HG03097 (cell line): Measurements from ENCODE around the gene INTS3.
A peak's percentile ranks its signal among the peaks of the same experiment; 100 is the strongest.
"Not testable (repeated sequence)": the region's sequence is repeated elsewhere in the genome, so short reads cannot be mapped to it uniquely, and the experiment has no call there.

Experiments
- ATAC-seq: cut with Tn5 transposase; IDR thresholded peaks from one replicate; pipeline ENCODE4 v1.9.1; 2021; ENCODE audit not compliant: unreplicated experiment, low FRiP score

Gene INTS3

GRCh38 chr1:153775458-153776327, 47.8 kb downstream of the INTS3 start:
- ATAC-seq = peak; percentile 43

GRCh38 chr1:153776352-153776751, 48.5 kb downstream of the INTS3 start:
- no peak for ATAC-seq

- ATAC-seq = no peak
Observed at GRCh38 chr1:153776845-153777370, 49.1 kb downstream of the INTS3 start.

- ATAC-seq = no peak
Observed at GRCh38 chr1:153777648-153778047, 49.8 kb downstream of the INTS3 start.

GRCh38 chr1:153778051-153778823, 50.4 kb downstream of the INTS3 start:
- ATAC-seq = no peak

GRCh38 chr1:153778824-153779519, 51.1 kb downstream of the INTS3 start:
- no peak for ATAC-seq

GRCh38 chr1:153779781-153780541, 52.1 kb downstream of the INTS3 start:
- no peak for ATAC-seq

- ATAC-seq = no peak
Observed at GRCh38 chr1:153780551-153780950, 52.7 kb downstream of the INTS3 start.

- not testable (repeated sequence) for ATAC-seq
Observed at GRCh38 chr1:153782648-153783047, 54.8 kb downstream of the INTS3 start.

- peak; percentile 90 for ATAC-seq
Observed at GRCh38 chr1:153783233-153784190, 55.7 kb downstream of the INTS3 start.

- no peak for ATAC-seq
Observed at GRCh38 chr1:153786038-153786790, 58.4 kb downstream of the INTS3 start.

GRCh38 chr1:153789478-153790034, 61.7 kb downstream of the INTS3 start:
- no peak for ATAC-seq

GRCh38 chr1:153790313-153790965, 62.6 kb downstream of the INTS3 start:
- no peak for ATAC-seq

GRCh38 chr1:153790966-153791647, 63.3 kb downstream of the INTS3 start:
- peak; percentile 62 for ATAC-seq

- no peak for ATAC-seq
Observed at GRCh38 chr1:153791648-153792253, 63.9 kb downstream of the INTS3 start.

- no peak for ATAC-seq
Observed at GRCh38 chr1:153792631-153793041, 64.8 kb downstream of the INTS3 start.
